NCI-H69 (cell line): ENCODE measurements around the gene CCDC27.
"Not testable (repeated sequence)": the region's sequence is repeated elsewhere in the genome, so short reads cannot be mapped to it uniquely, and the experiment has no call there.

Experiments used
- DNase-seq: peaks from one replicate; lab custom pipeline; 2025; lab: John Stamatoyannopoulos, UW

Gene CCDC27

GRCh38 chr1:3795453-3796214 is 43.4 kb downstream of the CCDC27 start:
- DNase-seq = no peak

DNA sequence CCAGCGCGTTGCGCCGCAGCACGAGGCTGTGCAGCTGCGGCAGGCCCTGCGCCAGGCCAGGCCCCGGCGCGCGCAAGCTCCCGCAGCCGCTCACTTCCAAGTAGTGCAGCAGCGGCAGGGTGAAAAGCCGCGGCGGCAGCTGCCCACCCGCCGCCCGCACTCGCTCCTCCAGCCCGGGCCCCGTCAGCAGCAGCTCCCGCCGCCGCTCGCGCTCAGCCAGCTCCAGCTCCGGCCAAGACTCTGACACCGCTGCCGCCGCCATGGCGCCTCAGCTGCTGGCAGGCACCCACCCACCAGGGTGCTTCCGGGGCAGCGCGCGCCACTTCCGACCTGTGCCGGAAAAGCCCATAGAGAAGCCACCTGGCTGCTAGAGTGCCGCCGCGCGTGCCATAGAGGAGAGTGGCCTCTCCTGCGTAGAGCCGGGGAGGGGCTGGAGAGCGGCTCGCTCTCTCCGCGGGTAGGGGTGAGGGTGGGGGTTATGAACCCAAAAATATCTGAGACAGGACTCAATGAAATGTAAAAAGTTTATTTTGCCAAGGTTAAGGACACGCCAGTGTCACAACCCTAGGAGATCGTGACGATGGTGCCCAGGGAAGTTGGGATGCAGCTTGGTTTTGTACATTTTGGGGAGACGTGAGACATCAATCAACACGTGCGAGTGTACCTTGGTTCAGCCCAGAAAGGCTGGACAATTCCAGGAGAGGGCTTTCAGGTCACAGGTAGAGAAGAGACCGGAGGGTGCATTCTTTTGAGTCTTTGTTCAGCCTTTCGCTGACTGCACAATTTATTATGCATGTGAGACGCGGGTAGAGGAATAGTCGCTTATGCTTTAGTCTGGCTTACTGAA is 44.2 kb downstream of the CCDC27 start, which contains the start of gene LRRC47:
Gene LRRC47 (minus strand): TSS at position 284 of the 847 bp plus-strand sequence. CDS start 22 bp downstream, at position 262.
- DNase-seq = peak; percentile 90

DNA sequence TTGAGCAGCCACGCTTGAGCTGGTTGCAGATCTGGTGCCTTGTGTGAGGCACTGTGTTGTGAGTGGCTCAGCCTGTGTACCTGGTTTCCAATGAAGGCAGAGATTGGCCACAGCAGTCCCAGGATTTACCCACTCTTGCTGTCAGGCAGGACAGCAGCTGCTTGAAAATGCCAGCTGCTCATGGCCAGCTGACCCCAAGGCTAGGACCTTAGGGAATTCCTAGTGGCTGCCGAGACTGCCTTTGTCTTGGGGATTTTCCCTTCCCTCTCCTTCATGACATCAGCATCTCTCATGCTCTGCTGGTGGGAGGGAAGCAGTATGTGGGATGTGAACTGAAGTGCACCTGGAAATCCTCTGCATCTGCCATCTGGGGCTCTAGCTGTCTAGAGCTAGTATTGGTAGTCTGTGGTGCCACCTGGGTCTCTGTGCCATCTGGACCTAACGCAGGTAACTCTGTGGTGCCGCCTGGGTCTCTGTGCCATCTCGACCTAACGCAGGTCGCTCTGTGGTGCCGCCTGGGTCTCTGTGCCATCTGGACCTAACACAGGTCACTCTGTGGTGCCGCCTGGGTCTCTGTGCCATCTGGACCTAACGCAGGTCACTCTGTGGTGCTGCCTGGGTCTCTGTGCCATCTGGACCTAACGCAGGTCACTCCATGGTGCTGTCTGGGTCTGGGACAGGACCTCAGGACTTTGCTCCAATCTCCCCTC is 47.9 kb downstream of the CCDC27 start:
- DNase-seq = peak; percentile 21

DNA sequence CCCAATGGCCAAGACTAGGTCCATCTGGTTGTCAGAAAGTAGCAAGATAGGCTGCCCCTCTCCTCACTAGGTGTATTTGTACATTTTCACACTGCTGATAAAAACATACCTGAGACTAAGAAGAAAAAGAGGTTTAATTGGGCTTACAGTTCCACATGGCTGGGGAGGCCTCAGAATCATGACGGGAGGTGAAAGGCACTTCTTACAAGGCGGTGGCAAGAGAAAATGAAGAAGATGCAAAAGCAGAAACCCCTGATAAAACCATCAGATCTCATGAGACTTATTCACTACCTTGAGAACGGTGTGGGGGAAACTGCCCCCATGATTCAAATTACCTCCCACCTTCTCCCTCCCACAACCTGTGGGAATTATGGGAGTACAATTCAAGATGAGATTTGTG is 48.5 kb downstream of the CCDC27 start:
- not testable (repeated sequence) for DNase-seq

DNA sequence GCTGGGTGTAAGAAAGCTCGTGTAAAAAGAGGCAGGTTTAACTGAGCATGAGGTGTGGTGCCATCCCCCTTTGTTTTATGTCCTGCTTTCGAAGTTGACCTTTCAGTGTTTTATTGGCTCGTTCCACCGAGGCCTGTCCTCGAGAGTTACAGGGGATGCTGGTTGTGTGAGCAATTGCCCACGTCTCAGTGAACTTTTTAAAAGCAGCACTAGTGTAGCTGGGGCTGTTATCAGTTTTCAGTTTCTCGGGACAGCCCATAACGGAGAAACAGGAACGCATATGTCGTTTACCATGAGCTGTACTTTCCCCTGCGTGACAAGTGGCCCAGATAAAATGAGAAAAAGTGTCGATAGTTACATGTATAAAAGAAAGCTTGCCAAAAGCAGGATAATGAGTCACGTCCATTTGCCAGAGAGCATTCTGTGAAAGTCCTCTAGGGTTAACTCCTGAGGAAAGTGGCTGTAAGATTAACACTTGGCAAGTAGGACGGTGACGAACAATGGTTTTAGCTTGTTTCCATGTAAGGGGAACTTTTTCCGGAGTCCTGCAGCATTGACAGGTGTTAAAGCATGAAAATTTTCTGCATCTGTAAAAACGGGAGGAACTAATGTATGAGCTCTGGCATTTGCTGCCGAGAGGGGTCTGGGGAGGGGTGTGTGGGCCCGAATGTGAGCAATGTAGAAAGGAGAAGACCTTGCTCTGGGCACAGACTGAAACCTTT is 51.8 kb downstream of the CCDC27 start:
- DNase-seq = no peak

- not testable (repeated sequence) for DNase-seq
Observed at GRCh38 chr1:3804627-3804944, 52.3 kb downstream of the CCDC27 start.

- no peak for DNase-seq
Observed at GRCh38 chr1:3805038-3805437, 52.8 kb downstream of the CCDC27 start.

DNA sequence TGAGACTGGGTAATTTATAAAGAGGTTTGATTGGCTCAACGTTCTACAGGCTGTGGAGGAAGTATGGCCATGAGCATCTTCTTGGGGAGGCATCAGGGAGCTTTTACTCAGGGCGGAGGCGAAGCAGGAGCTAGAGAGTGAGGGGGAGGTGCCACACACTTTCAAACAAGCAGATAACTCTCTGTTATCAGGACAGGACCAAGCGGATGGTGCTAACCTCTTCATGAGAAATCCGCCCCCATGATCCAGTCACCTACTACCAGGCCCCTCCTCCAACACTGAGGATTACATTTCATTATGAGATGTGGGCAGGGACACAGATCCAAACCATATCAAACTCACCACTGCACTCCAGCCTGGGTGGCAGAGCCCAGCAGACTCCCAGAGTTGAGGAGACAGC is 55.5 kb downstream of the CCDC27 start:
- no peak for DNase-seq

DNA sequence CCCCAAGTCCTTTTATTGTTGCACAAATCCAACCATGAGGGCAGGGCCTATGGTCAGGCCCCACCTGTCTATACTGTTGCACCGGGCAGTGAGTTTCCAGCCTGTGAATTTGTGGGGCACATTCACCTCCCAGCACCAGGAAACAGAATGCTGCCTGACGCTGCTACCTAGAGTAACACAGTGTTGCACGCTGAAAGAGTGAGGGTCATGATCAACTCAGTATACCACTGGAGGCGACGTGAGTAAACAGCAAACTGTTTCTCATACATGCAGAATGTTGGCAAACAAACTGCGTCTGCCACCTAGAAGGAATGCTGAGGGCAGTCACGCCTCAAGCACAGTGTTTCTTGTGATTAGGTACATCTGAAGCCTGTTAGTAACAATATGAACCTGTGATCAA is 57.4 kb downstream of the CCDC27 start:
- no peak for DNase-seq

GRCh38 chr1:3810149-3810761 is 58.0 kb downstream of the CCDC27 start:
- DNase-seq = not testable (repeated sequence)

DNA sequence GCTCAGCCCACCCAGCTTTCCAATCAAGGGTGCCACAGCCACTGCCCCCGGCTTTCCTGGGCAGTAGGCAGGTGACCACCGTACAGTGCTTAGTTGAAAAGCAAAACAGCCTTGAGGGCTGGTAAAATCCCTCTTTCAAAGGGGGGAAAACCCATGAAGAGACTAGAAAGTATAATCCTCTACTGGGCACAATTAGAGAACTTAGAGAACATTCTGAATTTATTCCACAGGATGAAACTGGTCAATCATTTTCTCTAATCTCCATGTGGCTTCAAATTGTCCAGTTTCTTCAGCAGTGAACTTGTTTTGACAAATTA is 59.3 kb downstream of the CCDC27 start:
- no peak for DNase-seq

GRCh38 chr1:3814065-3814464 is 61.8 kb downstream of the CCDC27 start:
- no peak for DNase-seq

DNA sequence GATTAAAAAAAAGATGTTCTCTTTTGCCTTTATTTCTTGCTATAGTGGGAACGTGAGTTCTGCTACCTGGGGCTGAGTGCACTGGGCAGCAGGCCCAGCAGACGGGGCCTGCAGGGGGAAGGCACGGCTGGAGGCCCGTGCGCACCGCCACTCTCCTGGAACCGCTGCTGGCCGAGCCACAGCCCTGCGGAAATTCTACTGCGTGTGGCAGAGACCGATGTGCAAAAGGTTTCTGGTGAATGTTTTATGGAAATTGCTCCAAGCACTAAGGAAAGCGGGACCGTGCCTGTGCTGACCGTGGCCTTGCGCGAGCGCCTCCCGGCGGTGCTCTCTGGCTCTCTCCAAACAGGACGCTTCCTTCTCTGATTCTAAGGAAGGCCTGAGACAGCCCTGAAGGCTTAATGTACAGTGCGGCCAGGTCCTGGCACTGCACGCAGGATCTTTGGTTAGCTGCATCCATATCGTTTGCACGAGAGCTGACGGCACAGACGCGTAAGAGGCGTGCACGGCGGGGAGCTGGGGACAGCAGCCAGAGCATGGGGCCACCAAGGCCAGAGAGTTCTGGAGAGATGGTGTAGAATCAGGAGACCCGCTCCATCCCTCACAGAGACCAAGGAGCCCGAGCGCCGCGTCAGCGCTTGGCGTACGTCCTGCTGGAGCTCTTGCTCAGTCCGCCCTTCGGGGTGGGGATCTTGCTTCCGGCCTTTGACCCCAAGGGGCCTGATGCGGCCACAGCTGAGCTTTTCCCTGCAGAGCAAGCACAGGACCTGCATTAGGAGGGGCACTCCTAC is 62.7 kb downstream of the CCDC27 start:
- no peak for DNase-seq

GRCh38 chr1:3816331-3817137 is 64.3 kb downstream of the CCDC27 start:
- DNase-seq = no peak

DNA sequence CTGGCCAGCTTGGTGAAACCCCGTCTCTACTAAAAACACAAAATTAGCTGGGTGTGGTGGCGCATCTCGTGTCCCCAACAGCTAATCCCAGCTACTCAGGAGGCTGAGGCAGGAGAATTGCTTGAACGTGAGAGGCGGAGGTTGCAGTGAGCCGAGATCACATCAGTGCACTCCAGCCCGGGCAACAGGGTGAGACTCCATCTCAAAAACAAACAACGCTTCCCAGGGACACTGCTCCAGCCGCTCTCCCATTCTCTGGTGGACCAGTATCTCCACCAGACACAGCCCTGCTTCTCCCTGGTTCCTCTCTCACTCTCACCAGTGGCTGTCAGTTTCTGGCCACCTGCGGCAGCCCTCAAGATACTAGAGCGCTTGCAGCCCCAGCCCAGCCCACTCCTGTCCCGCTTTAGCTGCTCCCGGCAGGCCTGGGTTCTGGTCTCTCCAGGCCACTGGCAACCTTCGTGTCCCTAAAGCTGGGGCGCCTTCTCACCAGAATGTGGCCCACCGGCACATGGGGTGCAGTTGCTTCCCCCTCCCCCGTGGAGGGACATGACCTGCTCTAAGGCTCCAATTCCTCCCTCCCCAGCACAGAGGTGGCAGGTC is 65.0 kb downstream of the CCDC27 start:
- DNase-seq = no peak

- no peak for DNase-seq
Observed at GRCh38 chr1:3817821-3818597, 65.8 kb downstream of the CCDC27 start.

- no peak for DNase-seq
Observed at GRCh38 chr1:3819771-3820200, 67.5 kb downstream of the CCDC27 start.

- no peak for DNase-seq
Observed at GRCh38 chr1:3820316-3820715, 68.1 kb downstream of the CCDC27 start.

- DNase-seq = no peak
Observed at GRCh38 chr1:3821004-3821403, 68.8 kb downstream of the CCDC27 start.
